NCI-H345 treated with DMSO at 0.1 percent for 48 hours (cell line): ENCODE results near the gene LANCL1.

ENCODE experiments used
- DNase-seq: peaks from one replicate; lab custom pipeline; 2025; ENCODE audit not compliant: unreplicated experiment; lab: John Stamatoyannopoulos, UW

Gene LANCL1

GRCh38 chr2:210399440-210400041 lies 77.0 kb downstream of the LANCL1 start:
- no peak for DNase-seq

- no peak for DNase-seq
These were observed 84.1 kb downstream of the LANCL1 start for GRCh38 chr2:210392469-210392881.

GRCh38 chr2:210389856-210390255 lies 86.7 kb downstream of the LANCL1 start:
- no peak for DNase-seq

- no peak for DNase-seq
These were observed 88.4 kb downstream of the LANCL1 start for GRCh38 chr2:210388148-210388547.

- no peak for DNase-seq
These were observed 89.5 kb downstream of the LANCL1 start for GRCh38 chr2:210387074-210387473.
